Activated CD4-positive, alpha-beta T cell treated with anti-CD3 and anti-CD28 coated beads for 1 hour (primary cell): ENCODE measurements around the gene MYO18B.

Experiments used
- DNase-seq: peaks from one replicate; pipeline ENCODE4 v3.0.0-alpha.2; 2020

MYO18B gene

GRCh38 chr22:25874327-25874726, 132.3 kb downstream of the MYO18B start:
- no peak for DNase-seq

GRCh38 chr22:25875461-25875860, 133.5 kb downstream of the MYO18B start:
- DNase-seq: no peak

GRCh38 chr22:25876871-25877270, 134.9 kb downstream of the MYO18B start:
- DNase-seq: no peak

GRCh38 chr22:25878933-25879332, 136.9 kb downstream of the MYO18B start:
- DNase-seq: no peak

GRCh38 chr22:25880524-25880923, 138.5 kb downstream of the MYO18B start:
- no peak for DNase-seq

- no peak for DNase-seq
Measured at GRCh38 chr22:25881210-25881755, 139.3 kb downstream of the MYO18B start.

GRCh38 chr22:25882360-25882759, 140.4 kb downstream of the MYO18B start:
- no peak for DNase-seq

- DNase-seq: no peak
Measured at GRCh38 chr22:25883482-25884033, 141.6 kb downstream of the MYO18B start.

GRCh38 chr22:25884121-25884520, 142.1 kb downstream of the MYO18B start:
- DNase-seq: no peak

GRCh38 chr22:25888399-25889054, 146.5 kb downstream of the MYO18B start:
- no peak for DNase-seq

- DNase-seq: no peak
Measured at GRCh38 chr22:25890651-25891050, 148.7 kb downstream of the MYO18B start.

- DNase-seq: no peak
Measured at GRCh38 chr22:25892678-25893077, 150.7 kb downstream of the MYO18B start.

GRCh38 chr22:25895678-25896077, 153.7 kb downstream of the MYO18B start:
- DNase-seq: no peak

GRCh38 chr22:25896098-25896497, 154.1 kb downstream of the MYO18B start:
- no peak for DNase-seq

- DNase-seq: no peak
Measured at GRCh38 chr22:25896592-25896991, 154.6 kb downstream of the MYO18B start.

- DNase-seq: no peak
Measured at GRCh38 chr22:25898707-25899365, 156.8 kb downstream of the MYO18B start.

- no peak for DNase-seq
Measured at GRCh38 chr22:25899566-25899965, 157.6 kb downstream of the MYO18B start.

GRCh38 chr22:25900390-25900789, 158.4 kb downstream of the MYO18B start:
- no peak for DNase-seq

- no peak for DNase-seq
Measured at GRCh38 chr22:25900880-25901279, 158.9 kb downstream of the MYO18B start.

- DNase-seq: no peak
Measured at GRCh38 chr22:25902402-25902801, 160.4 kb downstream of the MYO18B start.

- no peak for DNase-seq
Measured at GRCh38 chr22:25903294-25903693, 161.3 kb downstream of the MYO18B start.

- DNase-seq: no peak
Measured at GRCh38 chr22:25908212-25908611, 166.2 kb downstream of the MYO18B start.

GRCh38 chr22:25908755-25909154, 166.8 kb downstream of the MYO18B start:
- DNase-seq: no peak
